Measurements from ENCODE around the gene CDC42EP3. TPM values are rescaled to one million over a fixed set of nuclear protein-coding genes. Genes with fewer than 3 reads are reported as not detected.

Gene CDC42EP3
- total and polyA plus RNA-seq, 12 donors = 4.2 to 30.2 (median 10.7) TPM

GRCh38 chr2:37649518-37649917 is 21.9 kb downstream of the CDC42EP3 start:
- Histone ChIP-seq H3K27me3 (no peaks in the 10 kb centered on the region), H3K36me3 (replicated peaks in 1 of 2) (no peaks in the 10 kb centered on the region), H3K4me3 (no peak overlapping the region), H3K9me3 (replicated peaks in 1 of 3) (no peaks in the 10 kb centered on the region), H3K4me1 (replicated peaks in 1 of 2) (peaks cover 5 to 58% of the 10 kb centered on the region in 2 donors), H3K27ac (no peak overlapping the region)
- DNase-seq = no peak
- intact Hi-C loops (cut with DNase I) = no loop called here
- whole genome bisulfite sequencing, 4 donors = 75 to 84% (median 84%) methylated on average over 3 of the region's 3 CpGs
- TF ChIP-seq POLR2A (IDR thresholded peaks at IDR 0.05) = no peak
- no peak for TF ChIP-seq CTCF (IDR thresholded peaks at IDR 0.05)

- Histone ChIP-seq H3K4me3 (no peak overlapping the region), H3K36me3 (replicated peaks in 1 of 2) (no peaks in the 10 kb centered on the region), H3K9me3 (replicated peaks in 1 of 3) (no peaks in the 10 kb centered on the region), H3K27ac (peak overlapping the region in 3 of 5 donors; percentile 45 to 82 (median 63)), H3K4me1 (replicated peaks in 1 of 2) (peaks cover 2 to 48% of the 10 kb centered on the region in 2 donors), H3K27me3 (no peaks in the 10 kb centered on the region)
- DNase-seq = peak; percentile 34 to 82 (median 63)
- 35 to 46% (median 42%) methylated on average over 5 to 9 of the region's 9 CpGs for WGBS, 4 donors
- TF ChIP-seq CTCF (IDR thresholded peaks at IDR 0.05) (peak in 4 of 6 experiments; percentile 10 to 38 (median 34)), POLR2A (IDR thresholded peaks at IDR 0.05) (no peak)
- intact Hi-C loops (cut with DNase I) = no loop called here
Measured at GRCh38 chr2:37648331-37649011, 23.0 kb downstream of the CDC42EP3 start.

- Histone ChIP-seq H3K36me3 (replicated peaks in 1 of 2) (no peaks in the 10 kb centered on the region), H3K27ac (peak overlapping the region in 3 of 5 donors; percentile 45 to 82 (median 63)), H3K4me3 (no peak overlapping the region), H3K4me1 (replicated peaks in 1 of 2) (peaks cover 2 to 43% of the 10 kb centered on the region in 2 donors), H3K27me3 (no peaks in the 10 kb centered on the region), H3K9me3 (replicated peaks in 1 of 3) (no peaks in the 10 kb centered on the region)
- TF ChIP-seq CTCF (IDR thresholded peaks at IDR 0.05) (no peak), POLR2A (IDR thresholded peaks at IDR 0.05) (no peak)
- intact Hi-C loops (cut with DNase I) = no loop called here
- no peak for DNase-seq
- WGBS, 4 donors = 52 to 67% (median 53%) methylated on average over 2 of the region's 2 CpGs
Measured at GRCh38 chr2:37647971-37648330, 23.5 kb downstream of the CDC42EP3 start.

- DNase-seq = no peak
- Histone ChIP-seq H3K4me3 (no peak overlapping the region), H3K9me3 (replicated peaks in 1 of 3) (no peaks in the 10 kb centered on the region), H3K4me1 (replicated peaks in 1 of 2) (peaks cover 2 to 31% of the 10 kb centered on the region in 2 donors), H3K27me3 (no peaks in the 10 kb centered on the region), H3K36me3 (replicated peaks in 1 of 2) (no peaks in the 10 kb centered on the region), H3K27ac (no peak overlapping the region)
- TF ChIP-seq CTCF (IDR thresholded peaks at IDR 0.05) = no peak
- no peak for TF ChIP-seq POLR2A (IDR thresholded peaks at IDR 0.05)
- intact Hi-C loops (cut with DNase I) = no loop called here
- 84 to 92% (median 90%) methylated on average over 8 to 9 of the region's 9 CpGs for WGBS, 4 donors
Measured at GRCh38 chr2:37645836-37646235, 25.6 kb downstream of the CDC42EP3 start.

Measured in adrenal gland (tissue), 12 donors.